Left lobe of liver (tissue), 2 donors: ENCODE results near the gene ZBTB11. TPM values are rescaled to one million over a fixed set of nuclear protein-coding genes. Genes with fewer than 3 reads are reported as not detected.
A peak's percentile ranks its signal among the peaks of the same experiment; 100 is the strongest.
"Not testable (repeated sequence)": the region's sequence is repeated elsewhere in the genome, so short reads cannot be mapped to it uniquely, and the experiment has no call there.

Experiments used
- ATAC-seq: fragments of 200-7000 bp; cut with Tn5 transposase; one replicate; pipeline ENCODE4 v1.9.1; 2020; ENCODE audit warnings: mild to moderate bottlenecking, moderate library complexity
- DNase-seq: peaks from one replicate; pipeline ENCODE4 v3.0.0-alpha.2; 2020; ENCODE audit warnings: low spot score
- total RNA-seq: library from RNA; stranded (reverse); gene quantifications from one replicate; pipeline ENCODE4 v1.2.1, GENCODE V29; 2021
- donor health status: DM: no; HTN: no; CAD: no; lungs with moderate emphysema.
- donor health status: DM: no; HTN: yes; CAD: no.

Gene ZBTB11
- total RNA-seq, 1 donor from 2014 or later, result 6.0 TPM

DNA sequence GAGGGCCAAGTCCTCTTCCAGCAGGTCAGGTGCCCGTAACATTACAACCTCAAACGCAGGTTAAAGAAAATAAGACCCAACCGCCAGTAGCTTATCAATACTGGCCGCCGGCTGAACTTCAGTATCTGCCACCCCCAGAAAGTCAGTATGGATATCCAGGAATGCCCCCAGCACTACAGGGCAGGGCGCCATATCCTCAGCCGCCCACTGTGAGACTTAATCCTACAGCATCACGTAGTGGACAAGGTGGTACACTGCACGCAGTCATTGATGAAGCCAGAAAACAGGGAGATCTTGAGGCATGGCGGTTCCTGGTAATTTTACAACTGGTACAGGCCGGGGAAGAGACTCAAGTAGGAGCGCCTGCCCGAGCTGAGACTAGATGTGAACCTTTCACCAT lies 16.6 kb upstream of the ZBTB11 start:
- peak; percentile 70 for ATAC-seq
- DNase-seq, result not testable (repeated sequence)

GRCh38 chr3:101691685-101692671 lies 15.0 kb upstream of the ZBTB11 start:
- not testable (repeated sequence) for DNase-seq, ATAC-seq

DNA sequence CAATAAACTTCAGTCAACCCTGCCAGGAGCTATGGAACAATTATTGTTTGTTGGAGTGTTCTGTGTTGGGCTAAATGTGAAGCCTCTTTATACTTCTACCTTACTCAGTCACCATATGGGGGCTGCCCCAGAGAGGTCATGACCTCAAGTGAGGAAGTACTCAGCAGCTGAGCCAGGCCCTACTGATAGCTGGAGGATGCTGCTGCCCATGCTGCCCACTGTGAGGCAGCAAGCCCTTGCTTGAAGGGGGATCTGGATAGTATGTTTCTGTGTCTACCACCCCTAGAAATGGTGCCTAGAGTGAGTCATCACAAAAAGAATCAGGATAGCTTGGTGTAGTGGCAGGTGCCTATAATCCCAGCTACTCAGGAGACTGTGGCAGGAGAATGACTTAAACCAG lies 14.0 kb upstream of the ZBTB11 start:
- DNase-seq (no peak), ATAC-seq (no peak)

GRCh38 chr3:101689286-101689685 lies 12.4 kb upstream of the ZBTB11 start:
- DNase-seq (no peak), ATAC-seq (no peak)

- peak; percentile 31 for ATAC-seq
- DNase-seq, result no peak
Observed at GRCh38 chr3:101687142-101687931, 10.4 kb upstream of the ZBTB11 start.

- DNase-seq, result no peak
- ATAC-seq, result peak; percentile 30
Observed at GRCh38 chr3:101685870-101686307, 9.0 kb upstream of the ZBTB11 start.

- ATAC-seq, result no peak
Observed at GRCh38 chr3:101685050-101685400, 8.1 kb upstream of the ZBTB11 start.

GRCh38 chr3:101680466-101680865 lies 3.5 kb upstream of the ZBTB11 start:
- ATAC-seq (no peak), DNase-seq (no peak)

More at GRCh38 chr3:101685050-101685400, 8.1 kb upstream of the ZBTB11 start:
- no peak for DNase-seq

GRCh38 chr3:101678837-101679236 lies 1.9 kb upstream of the ZBTB11 start:
- DNase-seq, ATAC-seq: not testable (repeated sequence)

DNA sequence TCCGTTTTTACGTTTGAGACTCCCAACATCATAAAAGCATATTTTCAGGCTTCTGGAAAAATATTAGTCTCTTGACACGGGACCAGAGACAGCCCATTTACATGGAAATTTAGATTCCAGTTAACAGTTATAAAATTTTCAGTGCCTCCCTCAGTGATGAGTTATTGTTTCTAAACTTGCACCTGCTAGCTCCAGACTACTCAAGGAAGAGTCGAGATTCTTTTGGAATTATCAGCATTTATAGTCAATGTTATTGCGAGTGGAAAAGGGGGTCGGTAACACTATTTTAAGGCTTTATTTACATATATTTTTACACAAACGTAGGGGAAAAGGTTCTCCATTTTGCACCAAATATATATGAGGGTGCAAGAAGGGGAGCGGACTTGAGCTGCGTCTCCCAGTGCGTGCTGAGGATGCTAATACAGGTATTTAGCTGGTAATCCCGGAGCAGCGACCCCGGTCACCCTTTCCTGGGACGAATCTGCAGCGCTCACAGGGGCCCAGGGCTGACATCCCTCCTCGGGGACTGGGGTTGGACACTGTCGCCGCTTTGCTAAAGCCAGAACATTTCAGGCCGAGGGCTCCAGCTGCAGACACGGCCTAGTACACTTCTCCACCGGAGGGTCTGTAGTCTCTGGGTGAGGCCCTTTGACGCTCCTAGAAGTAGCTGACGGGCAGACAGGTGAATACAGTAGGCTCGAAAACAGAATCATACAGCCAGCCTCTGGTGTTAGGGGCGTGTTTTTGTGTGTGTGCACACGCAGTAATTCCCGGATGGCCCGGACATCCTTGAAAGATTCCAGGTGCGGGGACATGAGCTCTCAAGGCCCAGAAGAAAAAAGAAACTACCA lies 729 bp upstream of the ZBTB11 start:
- DNase-seq (no peak), ATAC-seq (no peak)

DNA sequence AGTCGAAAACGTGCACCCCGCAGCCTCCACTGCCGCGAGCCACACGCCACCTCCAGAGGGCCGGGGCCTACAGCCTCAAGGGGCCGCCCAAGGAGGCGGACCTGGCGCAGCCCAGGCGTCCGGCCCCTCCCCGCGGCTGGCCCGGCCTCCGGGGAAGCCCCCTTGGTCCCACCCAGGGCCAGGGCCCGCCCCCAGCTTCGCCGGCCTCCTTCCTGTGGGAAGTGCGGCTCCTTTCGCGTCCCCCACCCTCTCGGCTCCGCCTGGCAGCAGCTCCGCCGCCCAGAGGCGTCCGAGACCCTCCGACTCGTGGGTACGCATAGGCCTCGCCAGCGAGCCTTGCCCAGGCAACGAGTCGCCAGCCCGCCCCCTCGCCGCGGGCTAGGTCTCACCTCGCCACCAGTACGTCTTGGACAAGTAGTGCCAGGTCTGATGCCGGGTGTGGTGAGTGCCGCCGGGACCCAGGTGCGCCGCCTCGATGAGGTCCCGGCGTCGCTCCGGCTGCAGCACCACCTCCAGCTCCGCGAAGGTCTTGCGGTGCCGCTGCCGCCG lies 642 bp downstream of the ZBTB11 start:
- ATAC-seq, result peak; percentile 89

GRCh38 chr3:101675709-101676215 lies 1.2 kb downstream of the ZBTB11 start:
- DNase-seq, result no peak
- no peak for ATAC-seq

More for the DNA sequence above, 642 bp downstream of the ZBTB11 start:
- DNase-seq, result peak; percentile 96

DNA sequence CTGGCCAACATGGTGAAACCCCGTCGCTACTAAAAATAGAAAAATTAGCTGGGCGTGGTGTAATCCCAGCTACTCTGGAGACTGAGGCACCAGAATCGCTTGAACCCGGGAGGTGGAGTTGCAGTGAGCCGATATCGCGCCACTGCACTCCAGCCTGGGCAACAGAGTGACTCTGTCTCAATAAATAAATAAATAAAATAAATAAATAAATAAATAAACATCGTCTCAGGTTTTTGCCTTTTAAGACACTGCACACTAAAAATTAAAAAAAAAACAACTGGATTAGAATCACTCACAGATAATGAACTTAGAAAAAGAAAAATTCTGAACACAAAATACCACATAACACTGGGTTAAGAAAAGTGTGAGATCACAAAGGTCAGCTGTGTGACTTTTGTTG lies 2.4 kb downstream of the ZBTB11 start:
- no peak for ATAC-seq
- DNase-seq, result no peak

- ATAC-seq, result no peak
Observed at GRCh38 chr3:101673953-101674352, 3.0 kb downstream of the ZBTB11 start.

DNA sequence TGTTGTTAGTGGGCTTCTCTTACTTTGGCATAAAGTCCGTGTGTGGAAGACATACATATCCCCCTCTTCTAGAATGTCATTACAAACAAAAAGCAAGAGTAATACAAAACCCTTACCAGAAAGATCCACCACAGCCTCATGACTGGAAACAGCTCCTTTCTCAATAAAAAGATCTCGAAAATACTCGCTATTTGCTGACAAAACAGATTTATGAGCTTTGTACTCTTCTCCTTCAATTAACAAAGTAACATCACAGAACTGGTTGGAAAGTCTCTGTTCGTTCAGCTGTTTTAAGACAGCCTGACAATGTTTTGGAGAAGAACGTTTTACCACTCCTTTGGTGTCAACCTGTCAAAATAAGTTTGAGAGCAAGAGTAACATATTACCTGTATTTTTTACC lies 5.9 kb downstream of the ZBTB11 start:
- ATAC-seq (no peak), DNase-seq (no peak)

More at GRCh38 chr3:101673953-101674352, 3.0 kb downstream of the ZBTB11 start:
- DNase-seq, result no peak

DNA sequence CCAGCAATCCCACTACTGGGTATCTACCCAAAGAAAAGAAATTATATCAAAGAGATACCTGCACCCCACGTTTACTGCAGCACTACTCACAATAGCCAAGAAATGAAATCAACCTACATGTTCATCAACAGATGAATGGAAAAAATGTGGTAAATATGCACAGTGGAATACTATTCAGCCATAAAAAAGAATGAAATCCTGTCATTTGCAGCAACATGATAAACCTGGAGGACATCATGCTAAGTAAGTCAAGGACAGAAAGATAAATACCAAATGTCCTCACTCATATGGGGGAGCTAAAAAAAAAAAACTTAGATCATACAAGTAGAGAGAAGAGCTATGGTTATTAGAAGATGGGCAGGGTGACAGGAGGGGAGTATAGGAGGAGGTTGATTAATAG lies 9.1 kb downstream of the ZBTB11 start:
- no peak for DNase-seq
- no peak for ATAC-seq

GRCh38 chr3:101667331-101667730 lies 9.6 kb downstream of the ZBTB11 start:
- ATAC-seq (no peak), DNase-seq (no peak)

DNA sequence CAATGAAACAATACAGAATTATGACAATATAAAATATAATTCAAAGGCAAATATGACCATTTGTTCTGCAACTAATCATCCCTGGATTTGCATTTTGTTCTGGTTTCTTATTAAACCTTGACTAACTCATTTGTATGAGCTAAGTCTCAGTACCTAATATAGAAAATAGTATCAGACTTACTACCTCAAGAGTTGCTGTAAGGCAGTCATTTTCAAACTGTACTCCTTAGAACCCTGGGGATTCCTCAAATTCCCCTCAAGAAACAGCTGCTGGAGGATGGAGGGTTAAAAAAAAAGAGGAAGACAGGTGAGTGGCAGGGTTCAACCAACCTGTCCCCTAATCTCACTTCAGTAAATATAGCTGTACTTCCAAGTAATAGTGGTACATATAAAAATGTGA lies 11.1 kb downstream of the ZBTB11 start:
- ATAC-seq (no peak), DNase-seq (no peak)

DNA sequence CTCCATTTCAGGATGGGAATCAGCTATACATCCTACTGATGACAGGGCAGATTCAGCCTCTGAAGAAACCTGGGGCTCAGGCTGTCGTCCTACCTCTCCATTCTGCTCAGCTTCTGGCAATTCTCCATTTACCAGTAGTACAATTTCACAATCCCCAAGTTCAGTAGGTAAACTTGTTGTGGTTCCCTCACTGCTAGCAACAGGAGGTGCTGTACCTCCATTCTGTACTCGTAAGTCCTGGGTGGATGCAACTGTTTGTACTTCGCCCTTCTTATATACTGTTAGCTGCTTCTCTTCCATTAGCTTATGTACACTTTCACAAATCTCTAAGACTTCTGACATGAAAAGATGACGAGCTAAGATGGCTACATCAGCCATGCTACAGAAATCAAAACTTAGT lies 11.6 kb downstream of the ZBTB11 start:
- DNase-seq, result no peak
- peak; percentile 80 for ATAC-seq

DNA sequence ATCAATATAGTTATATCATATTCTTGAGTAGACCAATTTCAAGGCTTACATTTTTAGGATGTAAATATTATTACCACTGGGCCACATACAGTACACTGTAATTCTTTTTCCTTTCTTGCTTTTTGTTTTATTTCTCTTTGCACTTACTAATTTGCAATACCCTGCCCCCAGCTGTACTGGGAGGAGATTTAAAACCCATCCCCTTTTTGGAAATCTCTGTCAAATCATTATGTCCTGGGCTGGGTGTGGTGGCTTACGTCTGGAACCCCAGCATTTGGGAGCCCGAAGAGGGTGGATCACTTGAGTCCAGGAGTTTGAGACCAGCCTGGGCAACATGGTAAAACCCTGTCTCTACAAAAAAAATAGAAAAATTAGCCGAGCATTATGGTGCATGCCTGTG lies 16.2 kb downstream of the ZBTB11 start:
- ATAC-seq (no peak), DNase-seq (no peak)
